Spleen (tissue), 11 donors: Measurements from ENCODE around the gene SV2C. TPM values are rescaled to one million over a fixed set of nuclear protein-coding genes. Genes with fewer than 3 reads are reported as not detected.

Experiments
- DNase-seq: peaks from one replicate; pipeline ENCODE4 v3.0.0-alpha.2; 2020
- H3K27ac ChIP-seq, 8 donors: fragments of 200-600 bp; sonication (generic) in 7 of 8; 1 replicate in 4 of 8; 2 replicates in 4 of 8; pipeline versions ENCODE4 v1.5.0 to v1.8.0; 2016 to 2021; ENCODE audit warnings: inconsistent platforms in 4 of 8, mild to moderate bottlenecking in 4 of 8, moderate library complexity in 1 of 8
- H3K27me3 ChIP-seq, 7 donors: fragments of 200-600 bp; sonication (generic) in 6 of 7; replicated peaks in 1 of 7; 1 replicate in 4 of 7; 2 replicates in 3 of 7; pipeline versions ENCODE4 v1.5.0 to v1.8.0; 2016 to 2021; ENCODE audit warnings: inconsistent platforms in 3 of 7, mild to moderate bottlenecking in 1 of 7
- H3K36me3 ChIP-seq, 6 donors: fragments of 200-600 bp; sonication (generic) in 5 of 6; 1 replicate in 4 of 6; 2 replicates in 2 of 6; pipeline versions ENCODE4 v1.5.0 to v1.8.0; 2016 to 2021; ENCODE audit warnings: inconsistent platforms in 2 of 6
- H3K4me1 ChIP-seq, 6 donors: fragments of 200-600 bp; sonication (generic) in 5 of 6; 1 replicate in 3 of 6; 2 replicates in 3 of 6; pipeline versions ENCODE4 v1.5.0 to v1.8.0; 2016 to 2021; ENCODE audit warnings: inconsistent platforms in 3 of 6
- H3K4me3 ChIP-seq, 8 donors: fragments of 200-600 bp; sonication (generic) in 7 of 8; 1 replicate in 4 of 8; 2 replicates in 4 of 8; pipeline versions ENCODE4 v1.5.0 to v1.8.0; 2016 to 2021; ENCODE audit warnings: inconsistent platforms in 4 of 8, mild to moderate bottlenecking in 4 of 8, moderate library complexity in 2 of 8
- H3K9me3 ChIP-seq, 8 donors: fragments of 200-600 bp; sonication (generic) in 7 of 8; 1 replicate in 4 of 8; 2 replicates in 4 of 8; pipeline versions ENCODE4 v1.5.0 to v1.8.0; 2016 to 2021; ENCODE audit warnings: inconsistent platforms in 4 of 8
- POLR2A ChIP-seq, 3 donors: fragments of 450-650 bp; IDR thresholded peaks; one replicate each; pipeline ENCODE4 v1.5.1; 2017; ENCODE audit warnings: antibody characterized with exemption in 3 of 3, mild to moderate bottlenecking in 1 of 3
- POLR2AphosphoS5 ChIP-seq, 3 donors: sonication (generic); formaldehyde crosslinking; IDR thresholded peaks; one replicate each; pipeline ENCODE4 v1.5.1; 2017; ENCODE audit warnings: antibody characterized with exemption in 3 of 3
- WGBS, 5 donors: extraction: QIAGEN DNeasy Blood & Tissue Kit in 3 of 5; methylation state at CpG; one replicate each; pipeline versions ENCODE4 v1.1.5 to v1.1.7; 2013 to 2018; 5-methylcytosine and 5-hydroxymethylcytosine counted together
- intact Hi-C: fragments of 100-400 bp; cut with DNase I; formaldehyde crosslinking; loops from one replicate; pipeline ENCODE4 v1.15.0; 2023; ENCODE audit warnings: low total_unique reads
- polyA plus RNA-seq, 3 donors: library from polyadenylated mRNA; stranded (reverse); fragments of 200-250 nt; gene quantifications; one replicate each; pipeline ENCODE4 v1.2.1, GENCODE V29; 2013
- total RNA-seq, 7 donors: library from RNA; depleted of rRNA in 3 of 7; stranded (reverse); fragments of >200 nt in 3 of 7; fragmentation: NEBNext Ultra II Directional in 4 of 7; extraction: Animal tissue kit (Norgen Biotek cat#: 25700) in 4 of 7; gene quantifications; one replicate each; pipeline versions ENCODE4 v1.1.0 to v1.2.1, GENCODE V29; 2016 to 2021
- TF ChIP-seq, protein P1 (sequence below), 11 experiments: fragments of 200-600 bp in 7 of 11; fragments of 450-650 bp in 4 of 11; sonication (generic) in 4 of 11; IDR thresholded peaks in 8 of 11; conservative IDR thresholded peaks in 3 of 11; 1 replicate in 7 of 11; 2 replicates in 4 of 11; pipeline versions ENCODE4 v1.4.0 to v1.8.0; 2016 to 2021; ENCODE audit warnings: antibody characterized with exemption in 11 of 11, inconsistent platforms in 4 of 11, mild to moderate bottlenecking in 1 of 11
- donor health status: healthy with polysubstance abuse.
- donor health status: DM: no; HTN: no; CAD: no; lungs with moderate emphysema.
- donor health status: DM: no; HTN: no; CAD: no.
- donor health status: Bipolar disorder and iron deficiency.
- donor health status: healthy.
- donor health status: DM: no; HTN: no; CAD: no.
- donor health status: DM: yes; HTN: yes; CAD: no.

The SV2C gene
- total and polyA plus RNA-seq, 10 donors: 0.02 to 0.43 (median 0.11) TPM

DNA sequence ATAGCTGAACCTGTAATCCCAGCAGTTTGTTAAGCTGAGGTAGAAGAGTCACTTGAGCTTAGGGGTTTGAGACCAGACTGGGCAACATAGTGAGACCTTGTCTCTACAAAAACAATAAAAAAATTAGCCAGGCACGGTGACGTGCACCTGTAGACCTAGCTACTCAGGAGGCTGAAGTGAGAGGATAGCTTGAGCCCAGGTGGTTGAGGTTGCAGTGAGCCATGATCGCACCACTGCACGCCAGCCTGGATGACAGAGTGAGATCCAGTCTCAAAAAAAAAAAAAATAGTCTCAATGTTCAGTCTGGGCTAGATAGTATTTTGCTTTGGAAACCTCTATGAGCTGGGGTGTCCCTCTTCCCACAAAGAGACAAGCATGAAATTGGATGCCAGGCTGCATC is 268.0 kb downstream of the SV2C start:
- TF ChIP-seq, protein P1, sequence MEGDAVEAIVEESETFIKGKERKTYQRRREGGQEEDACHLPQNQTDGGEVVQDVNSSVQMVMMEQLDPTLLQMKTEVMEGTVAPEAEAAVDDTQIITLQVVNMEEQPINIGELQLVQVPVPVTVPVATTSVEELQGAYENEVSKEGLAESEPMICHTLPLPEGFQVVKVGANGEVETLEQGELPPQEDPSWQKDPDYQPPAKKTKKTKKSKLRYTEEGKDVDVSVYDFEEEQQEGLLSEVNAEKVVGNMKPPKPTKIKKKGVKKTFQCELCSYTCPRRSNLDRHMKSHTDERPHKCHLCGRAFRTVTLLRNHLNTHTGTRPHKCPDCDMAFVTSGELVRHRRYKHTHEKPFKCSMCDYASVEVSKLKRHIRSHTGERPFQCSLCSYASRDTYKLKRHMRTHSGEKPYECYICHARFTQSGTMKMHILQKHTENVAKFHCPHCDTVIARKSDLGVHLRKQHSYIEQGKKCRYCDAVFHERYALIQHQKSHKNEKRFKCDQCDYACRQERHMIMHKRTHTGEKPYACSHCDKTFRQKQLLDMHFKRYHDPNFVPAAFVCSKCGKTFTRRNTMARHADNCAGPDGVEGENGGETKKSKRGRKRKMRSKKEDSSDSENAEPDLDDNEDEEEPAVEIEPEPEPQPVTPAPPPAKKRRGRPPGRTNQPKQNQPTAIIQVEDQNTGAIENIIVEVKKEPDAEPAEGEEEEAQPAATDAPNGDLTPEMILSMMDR (IDR thresholded peaks at IDR 0.05 in 8 of 11, conservative IDR thresholded peaks at IDR 0.05 in 3 of 11): no peak
- TF ChIP-seq POLR2A (IDR thresholded peaks at IDR 0.05) (no peak), POLR2AphosphoS5 (IDR thresholded peaks at IDR 0.05) (no peak)
- Histone ChIP-seq H3K4me1 (peaks cover 0 to 8% (median 0%) of the 10 kb centered on the region in 6 donors), H3K4me3 (no peak overlapping the region), H3K27ac (no peak overlapping the region), H3K27me3 (no peaks in the 10 kb centered on the region), H3K9me3 (no peaks in the 10 kb centered on the region), H3K36me3 (no peaks in the 10 kb centered on the region)
- WGBS, 5 donors: 56 to 77% (median 62%) methylated on average over 4 of the region's 4 CpGs
- DNase-seq: no peak
- intact Hi-C loops: no loop called here

GRCh38 chr5:76351577-76351976 is 268.4 kb downstream of the SV2C start:
- intact Hi-C loops: no loop called here
- H3K36me3 ChIP-seq: no peaks in the 10 kb centered on the region
- H3K9me3 ChIP-seq: no peaks in the 10 kb centered on the region
- no peak overlapping the region for H3K4me3 ChIP-seq
- H3K4me1 ChIP-seq: peaks cover 0 to 8% (median 0%) of the 10 kb centered on the region in 6 donors
- no peak for TF ChIP-seq POLR2AphosphoS5 (IDR thresholded peaks at IDR 0.05)
- TF ChIP-seq, protein P1 (IDR thresholded peaks at IDR 0.05 in 8 of 11, conservative IDR thresholded peaks at IDR 0.05 in 3 of 11): no peak
- no peak for TF ChIP-seq POLR2A (IDR thresholded peaks at IDR 0.05)
- no peak for DNase-seq
- H3K27ac ChIP-seq: no peak overlapping the region
- 53 to 72% (median 65%) methylated on average over 8 of the region's 8 CpGs for WGBS, 5 donors
- H3K27me3 ChIP-seq: no peaks in the 10 kb centered on the region

DNA sequence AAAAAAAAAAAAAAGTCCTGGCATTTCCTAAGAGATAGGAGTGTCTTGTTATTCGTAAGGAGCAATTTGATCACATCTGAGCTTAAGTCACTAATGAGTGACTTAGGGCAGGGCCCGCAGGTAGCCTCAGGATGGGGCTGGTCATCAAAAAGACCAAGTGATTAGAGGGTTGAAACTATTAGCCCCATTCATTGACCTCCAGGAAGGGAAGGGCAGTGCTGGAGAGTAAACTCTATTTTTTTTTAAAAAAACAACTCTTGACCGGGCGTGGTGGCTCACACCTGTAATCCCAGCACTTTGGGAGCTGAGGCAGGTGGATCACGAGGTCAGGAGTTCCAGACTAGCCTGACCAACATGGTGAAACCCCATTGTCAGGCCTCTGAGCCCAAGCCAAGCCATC is 273.7 kb downstream of the SV2C start:
- 86 to 92% (median 90%) methylated on average over 5 of the region's 5 CpGs for WGBS, 5 donors
- no peaks in the 10 kb centered on the region for H3K9me3 ChIP-seq
- no peaks in the 10 kb centered on the region for H3K4me1 ChIP-seq
- TF ChIP-seq POLR2AphosphoS5 (IDR thresholded peaks at IDR 0.05): no peak
- TF ChIP-seq, protein P1 (IDR thresholded peaks at IDR 0.05 in 8 of 11, conservative IDR thresholded peaks at IDR 0.05 in 3 of 11): no peak
- no peak for TF ChIP-seq POLR2A (IDR thresholded peaks at IDR 0.05)
- H3K36me3 ChIP-seq: no peaks in the 10 kb centered on the region
- H3K27ac ChIP-seq: no peak overlapping the region
- intact Hi-C loops: no loop called here
- no peak for DNase-seq
- no peak overlapping the region for H3K4me3 ChIP-seq
- no peaks in the 10 kb centered on the region for H3K27me3 ChIP-seq

GRCh38 chr5:76363352-76364225 is 280.4 kb downstream of the SV2C start:
- intact Hi-C loops: no loop called here
- Histone ChIP-seq H3K9me3 (no peaks in the 10 kb centered on the region), H3K36me3 (no peaks in the 10 kb centered on the region), H3K27me3 (no peaks in the 10 kb centered on the region), H3K4me3 (no peak overlapping the region), H3K27ac (no peak overlapping the region), H3K4me1 (no peaks in the 10 kb centered on the region)
- TF ChIP-seq, protein P1 (IDR thresholded peaks at IDR 0.05 in 8 of 11, conservative IDR thresholded peaks at IDR 0.05 in 3 of 11): no peak
- TF ChIP-seq POLR2AphosphoS5 (IDR thresholded peaks at IDR 0.05) (no peak), POLR2A (IDR thresholded peaks at IDR 0.05) (no peak)
- WGBS, 5 donors: 67 to 83% (median 71%) methylated on average over 17 of the region's 17 CpGs
- no peak for DNase-seq
